ENCODE data around the gene SLFN12L. TPM values are rescaled to one million over a fixed set of nuclear protein-coding genes. Genes with fewer than 3 reads are reported as not detected.
A peak's percentile ranks its signal among the peaks of the same experiment; 100 is the strongest.

SLFN12L gene
- 12.3 TPM for total RNA-seq

- intact Hi-C loops (cut with DNase I): loop anchor here (5.0 to 10.0 kb wide), 2 partner anchors 225 to 363 kb away; no protein-coding TSS in a partner anchor
- peak within 1 kb of the TSS in 1 of 2 donors; percentile 10 for H3K4me3 ChIP-seq
- H3K4me1 ChIP-seq: peaks cover 6% of the 10 kb centered on the region
- TF ChIP-seq POLR2AphosphoS5 (IDR thresholded peaks at IDR 0.05; ENCODE audit: insufficient read depth in 1 of 2, low read depth in 1 of 2) (no peak), POLR2A (IDR thresholded peaks at IDR 0.05) (no peak), CTCF (IDR thresholded peaks at IDR 0.05) (no peak)
- peak within 1 kb of the TSS; percentile 58 for H3K27ac ChIP-seq
- H3K36me3 ChIP-seq: no peaks in the 10 kb centered on the region
- no peaks in the 10 kb centered on the region for H3K9me3 ChIP-seq
- no peaks in the 10 kb centered on the region for H3K27me3 ChIP-seq
- no peak for DNase-seq (ENCODE audit: extremely low spot score in 2 of 2)
Measured at GRCh38 chr17:35537601-35538141, at the start of gene SLFN12L. SLFN12L (minus strand) TSS chr17:35537678; CDS start chr17:35522364, 15,314 bp downstream.

- intact Hi-C loops (cut with DNase I): no loop called here
- TF ChIP-seq POLR2A (IDR thresholded peaks at IDR 0.05): no peak
- no peak for TF ChIP-seq CTCF (IDR thresholded peaks at IDR 0.05)
- TF ChIP-seq POLR2AphosphoS5 (IDR thresholded peaks at IDR 0.05; ENCODE audit: insufficient read depth in 1 of 2, low read depth in 1 of 2): no peak
- Histone ChIP-seq H3K4me1 (peaks cover 30% of the 10 kb centered on the region), H3K36me3 (no peaks in the 10 kb centered on the region), H3K27me3 (no peaks in the 10 kb centered on the region), H3K27ac (peak overlapping the region; percentile 74), H3K4me3 (peak overlapping the region; percentile 68 to 75), H3K9me3 (no peaks in the 10 kb centered on the region)
- no peak for DNase-seq (ENCODE audit: extremely low spot score in 2 of 2)
Measured at GRCh38 chr17:35586569-35587073, 49.1 kb upstream of the SLFN12L start.

DNA sequence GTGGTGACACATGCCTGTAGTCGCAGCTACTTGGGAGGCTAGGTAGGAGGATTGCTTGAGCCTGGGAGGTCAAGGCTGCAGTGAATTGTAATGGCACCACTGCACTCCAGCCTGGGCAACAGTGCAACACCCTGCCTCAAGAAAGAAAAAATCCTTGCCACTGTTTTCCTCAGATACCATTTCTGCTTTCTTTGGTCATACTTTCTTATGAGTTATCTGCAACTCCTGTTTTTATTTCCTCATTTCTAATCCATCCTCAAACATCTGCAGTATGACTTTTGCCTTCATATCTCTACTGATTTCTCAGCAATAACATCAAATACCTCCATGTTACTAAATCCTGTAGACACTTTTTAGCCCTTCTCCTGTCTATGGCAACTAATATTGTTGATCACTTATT lies 46.6 kb upstream of the SLFN12L start:
- Histone ChIP-seq H3K36me3 (no peaks in the 10 kb centered on the region), H3K27ac (no peak overlapping the region), H3K27me3 (no peaks in the 10 kb centered on the region), H3K4me1 (peaks cover 20% of the 10 kb centered on the region), H3K4me3 (no peak overlapping the region), H3K9me3 (no peaks in the 10 kb centered on the region)
- no peak for DNase-seq (ENCODE audit: extremely low spot score in 2 of 2)
- intact Hi-C loops (cut with DNase I): no loop called here
- TF ChIP-seq POLR2A (IDR thresholded peaks at IDR 0.05) (no peak), POLR2AphosphoS5 (IDR thresholded peaks at IDR 0.05; ENCODE audit: insufficient read depth in 1 of 2, low read depth in 1 of 2) (no peak), CTCF (IDR thresholded peaks at IDR 0.05) (no peak)

GRCh38 chr17:35578929-35579432 lies 41.5 kb upstream of the SLFN12L start:
- intact Hi-C loops (cut with DNase I): no loop called here
- no peak for DNase-seq (ENCODE audit: extremely low spot score in 2 of 2)
- Histone ChIP-seq H3K4me3 (peak overlapping the region; percentile 67 to 84), H3K36me3 (no peaks in the 10 kb centered on the region), H3K27ac (peak overlapping the region; percentile 84), H3K9me3 (no peaks in the 10 kb centered on the region), H3K4me1 (peaks cover 16% of the 10 kb centered on the region), H3K27me3 (no peaks in the 10 kb centered on the region)
- TF ChIP-seq POLR2AphosphoS5 (IDR thresholded peaks at IDR 0.05; ENCODE audit: insufficient read depth in 1 of 2, low read depth in 1 of 2) (no peak), POLR2A (IDR thresholded peaks at IDR 0.05) (no peak), CTCF (IDR thresholded peaks at IDR 0.05) (no peak)

Data from vagina (tissue), 2 donors.